KOPT-K1 (cell line): Measurements from ENCODE around the gene KIF3A.

Experiments used
- H3K27ac ChIP-seq: fragments of 200-600 bp; sonication (generic); 2 replicates; pipeline ENCODE4 v1.5.1; 2016; ENCODE audit warnings: antibody characterized with exemption, mild to moderate bottlenecking, low read depth, low read length; ENCODE audit not compliant: poor library complexity, severe bottlenecking
- H3K36me3 ChIP-seq: fragments of 200-600 bp; sonication (generic); 2 replicates; pipeline ENCODE4 v1.5.1; 2017; ENCODE audit warnings: antibody characterized with exemption, mild to moderate bottlenecking, low read length, moderate library complexity; ENCODE audit not compliant: insufficient read depth
- H3K9me3 ChIP-seq: fragments of 200-600 bp; sonication (generic); 2 replicates; pipeline ENCODE4 v1.5.1; 2017; ENCODE audit warnings: antibody characterized with exemption, low read length, mild to moderate bottlenecking; ENCODE audit not compliant: insufficient read depth, poor library complexity, severe bottlenecking

The KIF3A gene

GRCh38 chr5:132751971-132752580, 14.7 kb upstream of the KIF3A start:
- Histone ChIP-seq H3K27ac (no peak overlapping the region), H3K9me3 (no peaks in the 10 kb centered on the region), H3K36me3 (0 out of 2 replicates have a peak, but pooled peaks cover under 1% of the 10 kb centered on the region)

DNA sequence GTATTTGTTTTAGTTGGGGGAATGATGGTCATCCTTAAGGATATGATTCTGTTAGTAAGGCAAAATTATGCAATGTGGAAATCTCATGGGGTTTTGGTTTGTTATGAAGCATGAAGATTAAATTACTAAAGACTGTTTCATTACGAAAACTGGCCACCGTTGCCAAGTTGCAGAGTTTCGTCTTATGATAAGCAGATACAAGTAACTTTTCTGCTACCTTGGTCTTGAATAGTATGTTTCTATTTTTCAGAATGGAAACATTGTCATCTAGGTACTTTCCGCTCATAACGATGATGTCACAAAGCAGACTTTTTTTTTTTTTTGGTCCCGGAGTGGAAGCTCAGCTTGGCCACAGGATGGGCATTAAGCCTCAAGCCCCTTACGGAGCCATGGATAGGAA, 14.1 kb upstream of the KIF3A start:
- Histone ChIP-seq H3K27ac (no peak overlapping the region), H3K9me3 (no peaks in the 10 kb centered on the region), H3K36me3 (no peaks in the 10 kb centered on the region)

GRCh38 chr5:132750471-132751230, 13.3 kb upstream of the KIF3A start:
- Histone ChIP-seq H3K36me3 (no peaks in the 10 kb centered on the region), H3K9me3 (no peaks in the 10 kb centered on the region), H3K27ac (no peak overlapping the region)

DNA sequence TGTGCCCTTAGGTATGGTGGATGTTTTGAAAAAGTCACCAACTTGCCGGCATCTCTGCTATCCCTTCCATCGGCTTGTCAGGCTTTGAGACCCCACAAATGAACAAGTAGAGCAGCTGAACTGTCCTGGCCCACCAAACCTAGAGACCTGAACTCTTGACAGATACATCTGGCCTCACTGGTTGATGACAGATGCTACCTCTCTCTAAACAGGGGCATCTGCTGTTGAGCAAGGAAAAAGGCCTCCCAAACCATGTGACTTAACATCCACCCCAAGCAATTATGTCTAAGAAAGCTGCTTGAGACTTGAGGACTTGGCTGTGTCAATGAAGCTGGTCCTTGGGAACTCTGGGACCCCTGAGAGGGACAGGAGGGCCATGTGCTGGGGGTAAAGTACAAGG, 12.2 kb upstream of the KIF3A start:
- no peaks in the 10 kb centered on the region for H3K9me3 ChIP-seq
- no peak overlapping the region for H3K27ac ChIP-seq
- no peaks in the 10 kb centered on the region for H3K36me3 ChIP-seq

- Histone ChIP-seq H3K27ac (no peak overlapping the region), H3K36me3 (no peaks in the 10 kb centered on the region), H3K9me3 (no peaks in the 10 kb centered on the region)
Measured at GRCh38 chr5:132748522-132749000, 11.2 kb upstream of the KIF3A start.

- H3K9me3 ChIP-seq: no peaks in the 10 kb centered on the region
- H3K36me3 ChIP-seq: no peaks in the 10 kb centered on the region
- H3K27ac ChIP-seq: no peak overlapping the region
Measured at GRCh38 chr5:132747616-132748440, 10.5 kb upstream of the KIF3A start.

GRCh38 chr5:132746954-132747615, 9.7 kb upstream of the KIF3A start, which contains the start of gene CCNI2:
Gene CCNI2, plus strand, starts transcription at chr5:132747426. Its CDS starts 70 bp downstream, at chr5:132747496.
- Histone ChIP-seq H3K9me3 (peaks cover 5% of the 10 kb centered on the region), H3K36me3 (no peaks in the 10 kb centered on the region), H3K27ac (no peak within 1 kb of the TSS)

DNA sequence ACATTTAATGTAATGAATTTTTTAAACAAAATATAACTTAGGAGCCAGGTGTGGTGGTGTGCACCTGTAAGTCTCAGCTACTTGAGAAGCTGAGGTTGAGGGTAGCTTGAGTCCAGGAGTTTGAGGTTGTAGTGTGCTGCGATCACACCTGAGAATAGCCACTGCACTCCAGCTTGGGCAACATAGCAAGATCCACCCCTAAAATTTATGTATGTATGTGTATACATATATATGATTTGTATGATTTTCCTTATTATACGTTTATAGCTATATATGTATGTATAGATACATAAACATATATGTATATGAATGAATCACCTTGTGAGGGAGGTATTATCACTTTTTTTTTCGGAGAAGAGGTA, 9.2 kb upstream of the KIF3A start:
- Histone ChIP-seq H3K9me3 (peaks cover 6% of the 10 kb centered on the region), H3K27ac (no peak overlapping the region), H3K36me3 (no peaks in the 10 kb centered on the region)

- H3K9me3 ChIP-seq: peaks cover 6% of the 10 kb centered on the region
Measured at GRCh38 chr5:132744659-132745058, 7.3 kb upstream of the KIF3A start.

DNA sequence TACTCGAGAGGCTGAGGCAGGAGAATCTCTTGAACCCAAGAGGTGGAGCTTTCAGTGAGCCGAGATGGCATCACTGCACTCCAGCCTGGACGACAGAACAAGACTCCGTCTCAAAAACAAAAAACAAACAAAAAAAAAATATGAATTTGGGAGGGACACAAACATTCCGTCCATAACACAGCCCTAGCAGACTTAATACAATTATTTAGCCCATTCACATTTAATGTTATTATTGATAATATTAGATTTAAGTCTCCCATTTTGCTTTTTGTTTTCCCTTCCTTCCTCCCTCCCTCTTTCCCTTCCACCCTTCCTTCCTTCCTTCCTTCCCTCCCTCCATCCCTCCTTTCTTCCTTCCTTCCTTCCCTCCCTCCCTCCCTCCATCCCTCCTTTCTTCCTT, 5.3 kb upstream of the KIF3A start:
- Histone ChIP-seq H3K27ac (no peak overlapping the region), H3K36me3 (no peaks in the 10 kb centered on the region), H3K9me3 (peaks cover 6% of the 10 kb centered on the region)

More at GRCh38 chr5:132744659-132745058, 7.3 kb upstream of the KIF3A start:
- Histone ChIP-seq H3K36me3 (no peaks in the 10 kb centered on the region), H3K27ac (no peak overlapping the region)

GRCh38 chr5:132742158-132742557, 4.8 kb upstream of the KIF3A start:
- no peak overlapping the region for H3K27ac ChIP-seq
- peaks cover 6% of the 10 kb centered on the region for H3K9me3 ChIP-seq
- no peaks in the 10 kb centered on the region for H3K36me3 ChIP-seq

- Histone ChIP-seq H3K27ac (no peak overlapping the region), H3K36me3 (no peaks in the 10 kb centered on the region), H3K9me3 (peaks cover 6% of the 10 kb centered on the region)
Measured at GRCh38 chr5:132739232-132739631, 1.9 kb upstream of the KIF3A start.

GRCh38 chr5:132737982-132738681, 786 bp upstream of the KIF3A start:
- H3K36me3 ChIP-seq: peaks cover 11% of the 10 kb centered on the region
- H3K27ac ChIP-seq: no peak overlapping the region
- H3K9me3 ChIP-seq: peaks cover 6% of the 10 kb centered on the region

DNA sequence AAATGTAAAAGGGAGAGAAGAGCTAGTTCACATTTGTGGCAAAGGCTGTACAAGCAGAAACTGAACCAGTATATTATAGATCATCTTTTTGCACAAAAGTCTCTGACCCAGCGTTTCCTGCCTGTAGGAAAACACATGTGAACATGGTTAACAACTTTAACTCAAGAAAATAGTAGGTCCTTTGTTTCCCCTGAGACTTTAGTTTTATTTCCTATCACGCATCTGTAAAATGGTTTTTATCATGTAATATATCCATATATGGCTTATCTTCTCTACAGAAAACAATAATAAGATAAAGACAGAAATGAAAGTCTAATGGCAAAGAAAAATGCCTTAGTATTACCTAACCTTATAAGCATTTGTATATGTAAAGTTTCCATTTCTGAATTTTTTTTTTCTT, 2.7 kb downstream of the KIF3A start:
- peaks cover 20% of the 10 kb centered on the region for H3K36me3 ChIP-seq
- H3K27ac ChIP-seq: no peak overlapping the region
- no peaks in the 10 kb centered on the region for H3K9me3 ChIP-seq
